Transverse colon (tissue), 4 donors: Measurements from ENCODE around the gene ANAPC2.

ENCODE experiments used
- EP300 ChIP-seq: sonication (generic); formaldehyde crosslinking; IDR thresholded peaks from one replicate; pipeline ENCODE4 v1.6.1; 2017; ENCODE audit warnings: antibody characterized with exemption, low read depth
- POLR2A ChIP-seq: fragments of 450-650 bp; IDR thresholded peaks from one replicate; pipeline ENCODE4 v1.6.1; 2016; ENCODE audit warnings: antibody characterized with exemption, mild to moderate bottlenecking, moderate library complexity
- POLR2AphosphoS5 ChIP-seq, 3 donors: sonication (generic); formaldehyde crosslinking; IDR thresholded peaks; one replicate each; pipeline ENCODE4 v1.6.1; 2016; ENCODE audit warnings: antibody characterized with exemption in 3 of 3
- TF ChIP-seq, protein P1 (sequence below), 5 experiments: fragments of 200-600 bp in 3 of 5; fragments of 450-650 bp in 2 of 5; sonication (generic) in 3 of 5; IDR thresholded peaks; 1 replicate in 2 of 5; 2 replicates in 3 of 5; pipeline ENCODE4 v1.5.1; 2016 to 2017; ENCODE audit warnings: antibody characterized with exemption in 5 of 5, inconsistent platforms in 3 of 5, mild to moderate bottlenecking in 2 of 5, moderate library complexity in 1 of 5

DNA sequence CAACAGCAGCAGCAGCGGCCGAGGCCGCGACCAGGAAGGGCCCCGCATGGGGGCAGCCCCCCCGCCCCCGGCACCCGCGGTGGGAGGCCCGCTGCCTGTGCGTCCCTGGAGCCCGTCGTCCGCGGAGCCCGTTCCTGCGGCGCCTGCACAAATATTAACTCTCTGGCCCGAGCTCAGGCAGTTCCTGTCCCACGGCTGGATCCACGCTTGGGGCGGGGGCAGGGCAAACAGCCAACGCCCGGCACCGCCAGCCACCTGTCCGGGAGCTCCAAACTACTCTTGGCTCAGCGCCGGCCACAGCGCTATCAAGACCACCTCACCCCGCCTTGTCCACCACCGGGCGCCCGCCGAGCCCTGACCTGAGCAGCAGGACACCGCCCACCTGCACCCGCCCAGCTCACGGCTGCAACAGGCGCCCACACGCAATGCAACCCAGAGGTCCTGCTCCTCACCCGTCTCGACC is 18.4 kb downstream of the ANAPC2 start, which contains the start of gene LRRC26:
- TF ChIP-seq, protein P1, sequence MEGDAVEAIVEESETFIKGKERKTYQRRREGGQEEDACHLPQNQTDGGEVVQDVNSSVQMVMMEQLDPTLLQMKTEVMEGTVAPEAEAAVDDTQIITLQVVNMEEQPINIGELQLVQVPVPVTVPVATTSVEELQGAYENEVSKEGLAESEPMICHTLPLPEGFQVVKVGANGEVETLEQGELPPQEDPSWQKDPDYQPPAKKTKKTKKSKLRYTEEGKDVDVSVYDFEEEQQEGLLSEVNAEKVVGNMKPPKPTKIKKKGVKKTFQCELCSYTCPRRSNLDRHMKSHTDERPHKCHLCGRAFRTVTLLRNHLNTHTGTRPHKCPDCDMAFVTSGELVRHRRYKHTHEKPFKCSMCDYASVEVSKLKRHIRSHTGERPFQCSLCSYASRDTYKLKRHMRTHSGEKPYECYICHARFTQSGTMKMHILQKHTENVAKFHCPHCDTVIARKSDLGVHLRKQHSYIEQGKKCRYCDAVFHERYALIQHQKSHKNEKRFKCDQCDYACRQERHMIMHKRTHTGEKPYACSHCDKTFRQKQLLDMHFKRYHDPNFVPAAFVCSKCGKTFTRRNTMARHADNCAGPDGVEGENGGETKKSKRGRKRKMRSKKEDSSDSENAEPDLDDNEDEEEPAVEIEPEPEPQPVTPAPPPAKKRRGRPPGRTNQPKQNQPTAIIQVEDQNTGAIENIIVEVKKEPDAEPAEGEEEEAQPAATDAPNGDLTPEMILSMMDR (IDR thresholded peaks at IDR 0.05) = no peak
- TF ChIP-seq POLR2A (no peak), POLR2AphosphoS5 (IDR thresholded peaks at IDR 0.05) (peak in 1 of 3 donors; percentile 27), EP300 (no peak)
